Measurements from ENCODE around the gene SCML1. TPM values are rescaled to one million over a fixed set of nuclear protein-coding genes. Genes with fewer than 3 reads are reported as not detected.

SCML1 gene
- total RNA-seq, 1 experiment from 2014 or later: 13.0 TPM

DNA sequence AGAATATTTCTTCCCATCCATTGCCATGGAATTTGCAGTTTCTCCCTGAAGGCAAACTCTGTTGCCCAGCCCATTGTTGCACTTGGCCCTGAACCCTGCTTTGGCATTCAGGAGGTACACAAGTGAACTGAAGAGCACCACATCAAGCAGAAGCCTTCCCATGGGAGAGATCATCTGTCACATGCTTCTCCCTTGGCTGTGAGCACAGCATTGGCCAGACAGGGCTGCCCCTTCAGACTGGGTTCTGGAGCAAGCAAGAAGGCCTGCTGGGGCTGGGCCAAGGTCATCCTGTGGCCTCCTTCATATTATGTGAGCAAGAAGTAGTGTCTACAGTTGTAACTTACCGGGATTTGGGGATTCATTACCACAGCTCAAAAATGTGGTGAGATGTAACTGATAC, 22.7 kb downstream of the SCML1 start:
- POLR2A ChIA-PET (ENCODE audit: low non-redundant PET): no interaction called here
- H3K4me3 ChIP-seq (ENCODE audit: low read depth, low read length, poor library complexity, severe bottlenecking): no peak overlapping the region

DNA sequence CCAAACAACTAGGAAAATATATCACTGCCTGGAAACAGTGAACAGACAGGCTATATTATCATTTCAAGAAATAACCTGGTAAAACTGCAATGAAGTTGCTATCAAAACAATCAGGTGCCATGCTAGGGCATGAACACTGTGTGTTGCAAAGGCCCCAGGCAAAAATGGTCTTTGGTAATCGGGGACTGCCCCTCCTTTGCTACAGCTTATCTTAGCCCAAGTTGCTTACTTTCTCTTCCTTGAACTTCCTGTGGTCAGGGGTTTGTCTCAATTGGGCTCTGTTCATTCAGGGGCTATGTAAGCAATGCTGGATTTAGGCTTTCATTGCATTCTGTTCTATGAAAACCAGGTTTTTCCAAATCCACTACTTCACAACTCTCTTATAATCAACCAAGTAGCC, 30.4 kb downstream of the SCML1 start:
- DNase-seq (ENCODE audit: low spot score): no peak
- POLR2A ChIA-PET (ENCODE audit: low non-redundant PET): no interaction called here
- no peaks in the 10 kb centered on the region for H3K36me3 ChIP-seq (ENCODE audit: insufficient read depth, low read length, poor library complexity, severe bottlenecking)
- H3K4me1 ChIP-seq (ENCODE audit: insufficient read depth, low read length, poor library complexity, severe bottlenecking): no peaks in the 10 kb centered on the region
- BruUV-seq (replicated peaks): no TSS peak
- peaks cover 16% of the 10 kb centered on the region for H3K27me3 ChIP-seq (replicated peaks; ENCODE audit: insufficient read depth, low read depth, low read length, poor library complexity)
- CTCF ChIA-PET: interaction anchor here (0.6 kb wide), 1 partner anchor 611 kb away, joined by 3 read pairs; no protein-coding TSS in a partner anchor
- intact Hi-C loops (cut with micrococcal nuclease; ENCODE audit: unreplicated experiment): no loop called here
- H3K27ac ChIP-seq (ENCODE audit: low read depth, low read length, poor library complexity, severe bottlenecking): no peak overlapping the region
- no peaks in the 10 kb centered on the region for H3K9me3 ChIP-seq (ENCODE audit: low read depth, low read length, poor library complexity, severe bottlenecking)
- no peak for TF ChIP-seq EZH2 (IDR thresholded peaks at IDR 0.05; ENCODE audit: borderline replicate concordance, low read depth, low read length, poor library complexity, severe bottlenecking)
- TF ChIP-seq, protein P1, sequence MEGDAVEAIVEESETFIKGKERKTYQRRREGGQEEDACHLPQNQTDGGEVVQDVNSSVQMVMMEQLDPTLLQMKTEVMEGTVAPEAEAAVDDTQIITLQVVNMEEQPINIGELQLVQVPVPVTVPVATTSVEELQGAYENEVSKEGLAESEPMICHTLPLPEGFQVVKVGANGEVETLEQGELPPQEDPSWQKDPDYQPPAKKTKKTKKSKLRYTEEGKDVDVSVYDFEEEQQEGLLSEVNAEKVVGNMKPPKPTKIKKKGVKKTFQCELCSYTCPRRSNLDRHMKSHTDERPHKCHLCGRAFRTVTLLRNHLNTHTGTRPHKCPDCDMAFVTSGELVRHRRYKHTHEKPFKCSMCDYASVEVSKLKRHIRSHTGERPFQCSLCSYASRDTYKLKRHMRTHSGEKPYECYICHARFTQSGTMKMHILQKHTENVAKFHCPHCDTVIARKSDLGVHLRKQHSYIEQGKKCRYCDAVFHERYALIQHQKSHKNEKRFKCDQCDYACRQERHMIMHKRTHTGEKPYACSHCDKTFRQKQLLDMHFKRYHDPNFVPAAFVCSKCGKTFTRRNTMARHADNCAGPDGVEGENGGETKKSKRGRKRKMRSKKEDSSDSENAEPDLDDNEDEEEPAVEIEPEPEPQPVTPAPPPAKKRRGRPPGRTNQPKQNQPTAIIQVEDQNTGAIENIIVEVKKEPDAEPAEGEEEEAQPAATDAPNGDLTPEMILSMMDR (conservative IDR thresholded peaks at IDR 0.05; ENCODE audit: low read depth, low read length): no peak
- H3K4me3 ChIP-seq (ENCODE audit: low read depth, low read length, poor library complexity, severe bottlenecking): no peak overlapping the region

More for the DNA sequence above, 22.7 kb downstream of the SCML1 start:
- no peaks in the 10 kb centered on the region for H3K9me3 ChIP-seq (ENCODE audit: low read depth, low read length, poor library complexity, severe bottlenecking)
- no peaks in the 10 kb centered on the region for H3K36me3 ChIP-seq (ENCODE audit: insufficient read depth, low read length, poor library complexity, severe bottlenecking)
- H3K27ac ChIP-seq (ENCODE audit: low read depth, low read length, poor library complexity, severe bottlenecking): no peak overlapping the region
- CTCF ChIA-PET: no interaction called here
- H3K27me3 ChIP-seq (replicated peaks; ENCODE audit: insufficient read depth, low read depth, low read length, poor library complexity): no peaks in the 10 kb centered on the region
- H3K4me1 ChIP-seq (ENCODE audit: insufficient read depth, low read length, poor library complexity, severe bottlenecking): no peaks in the 10 kb centered on the region
- TF ChIP-seq, protein P1 (conservative IDR thresholded peaks at IDR 0.05; ENCODE audit: low read depth, low read length): no peak
- TF ChIP-seq EZH2 (IDR thresholded peaks at IDR 0.05; ENCODE audit: borderline replicate concordance, low read depth, low read length, poor library complexity, severe bottlenecking): no peak
- intact Hi-C loops (cut with micrococcal nuclease; ENCODE audit: unreplicated experiment): no loop called here
- no peak for DNase-seq (ENCODE audit: low spot score)
- no TSS peak for BruUV-seq (replicated peaks)

DNA sequence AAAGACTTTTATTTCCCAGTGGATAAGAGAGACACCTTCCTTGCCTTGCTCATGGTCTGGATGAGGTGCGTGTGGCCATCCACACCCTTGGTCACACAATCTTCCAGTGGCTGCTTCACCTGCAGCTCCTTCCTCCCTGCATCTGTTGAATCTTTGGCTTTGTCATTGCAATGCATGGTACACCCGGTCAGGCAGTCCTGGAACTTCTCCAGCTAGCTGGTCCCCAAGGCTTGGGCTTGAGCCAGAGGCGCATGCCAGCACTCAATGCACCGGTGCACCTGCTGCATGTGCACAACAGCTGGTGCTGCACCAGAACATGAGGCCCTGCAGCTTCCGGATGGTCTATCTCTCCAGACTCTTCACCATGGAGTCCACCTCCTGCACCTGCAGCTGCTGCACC, 31.7 kb downstream of the SCML1 start:
- POLR2A ChIA-PET (ENCODE audit: low non-redundant PET): no interaction called here
- Histone ChIP-seq H3K4me3 (ENCODE audit: low read depth, low read length, poor library complexity, severe bottlenecking) (no peak overlapping the region), H3K36me3 (ENCODE audit: insufficient read depth, low read length, poor library complexity, severe bottlenecking) (no peaks in the 10 kb centered on the region), H3K27me3 (replicated peaks; ENCODE audit: insufficient read depth, low read depth, low read length, poor library complexity) (peaks cover 16% of the 10 kb centered on the region), H3K27ac (ENCODE audit: low read depth, low read length, poor library complexity, severe bottlenecking) (no peak overlapping the region), H3K9me3 (ENCODE audit: low read depth, low read length, poor library complexity, severe bottlenecking) (no peaks in the 10 kb centered on the region), H3K4me1 (ENCODE audit: insufficient read depth, low read length, poor library complexity, severe bottlenecking) (no peaks in the 10 kb centered on the region)
- BruUV-seq (replicated peaks): no TSS peak
- intact Hi-C loops (cut with micrococcal nuclease; ENCODE audit: unreplicated experiment): no loop called here
- TF ChIP-seq, protein P1 (conservative IDR thresholded peaks at IDR 0.05; ENCODE audit: low read depth, low read length): no peak
- no peak for TF ChIP-seq EZH2 (IDR thresholded peaks at IDR 0.05; ENCODE audit: borderline replicate concordance, low read depth, low read length, poor library complexity, severe bottlenecking)
- DNase-seq (ENCODE audit: low spot score): no peak
- CTCF ChIA-PET: no interaction called here
